GM12892 (cell line): ENCODE data around the gene OR2A25.

Experiments
- POLR2A ChIP-seq: IDR thresholded peaks from 2 replicates; pipeline ENCODE4 v1.6.1; 2011; ENCODE audit warnings: low read depth, low read length, control low read depth
- TAF1 ChIP-seq: IDR thresholded peaks from 2 replicates; pipeline ENCODE4 v1.6.1; 2011; ENCODE audit warnings: low read depth, mild to moderate bottlenecking, control low read depth, low read length, borderline replicate concordance

DNA sequence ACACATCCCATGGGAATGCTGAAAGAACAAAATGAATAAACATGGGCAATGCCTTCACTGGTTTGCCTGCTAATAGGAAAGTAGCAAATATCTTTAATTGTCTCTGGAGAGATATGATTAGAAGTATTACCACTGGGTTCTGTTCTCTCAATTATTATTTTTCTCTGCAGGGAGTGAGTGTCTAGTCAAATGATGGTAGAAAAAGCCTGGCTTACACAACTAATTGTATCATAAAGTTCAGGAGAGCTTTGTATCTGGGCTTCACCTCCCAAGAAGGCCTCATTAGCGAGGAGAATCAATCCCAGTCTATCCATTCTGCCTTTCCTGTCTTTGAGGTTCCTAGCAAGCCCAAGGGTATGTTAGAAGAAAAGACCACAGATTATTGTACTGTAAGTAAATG is 53.3 kb downstream of the OR2A25 start, which contains the start of gene OR2A14:
- no peak for TF ChIP-seq POLR2A
- no peak for TF ChIP-seq TAF1
